ENCODE data around the gene EYA2.

Gene EYA2

GRCh38 chr20:47196091-47197081 is 301.7 kb downstream of the EYA2 start:
- H3K27me3 Mint-ChIP-seq (ENCODE audit: low read depth) = no peaks in the 10 kb centered on the region
- H3K27ac Mint-ChIP-seq = no peak overlapping the region
- no peaks in the 10 kb centered on the region for H3K9me3 Mint-ChIP-seq
- no peaks in the 10 kb centered on the region for H3K4me1 Mint-ChIP-seq
- TF ChIP-seq CTCF (IDR thresholded peaks at IDR 0.05; ENCODE audit: unreplicated experiment in 3 of 3) = peak; percentile 82 to 89 (median 83)
- no peaks in the 10 kb centered on the region for H3K36me3 Mint-ChIP-seq (ENCODE audit: low read depth)
- H3K4me3 Mint-ChIP-seq = no peak overlapping the region

- Mint-ChIP-seq H3K9me3 (no peaks in the 10 kb centered on the region), H3K27ac (no peak overlapping the region), H3K4me1 (no peaks in the 10 kb centered on the region), H3K27me3 (ENCODE audit: low read depth) (no peaks in the 10 kb centered on the region), H3K4me3 (no peak overlapping the region), H3K36me3 (ENCODE audit: low read depth) (no peaks in the 10 kb centered on the region)
- no peak for TF ChIP-seq CTCF (IDR thresholded peaks at IDR 0.05; ENCODE audit: unreplicated experiment in 3 of 3)
These were observed 303.6 kb downstream of the EYA2 start for GRCh38 chr20:47198254-47198671.

- H3K9me3 Mint-ChIP-seq = no peaks in the 10 kb centered on the region
- H3K27ac Mint-ChIP-seq = no peak overlapping the region
- H3K27me3 Mint-ChIP-seq (ENCODE audit: low read depth) = no peaks in the 10 kb centered on the region
- H3K4me1 Mint-ChIP-seq = no peaks in the 10 kb centered on the region
- H3K4me3 Mint-ChIP-seq = no peak overlapping the region
- H3K36me3 Mint-ChIP-seq (ENCODE audit: low read depth) = no peaks in the 10 kb centered on the region
- TF ChIP-seq CTCF (IDR thresholded peaks at IDR 0.05; ENCODE audit: unreplicated experiment in 3 of 3) = no peak
These were observed 304.4 kb downstream of the EYA2 start for GRCh38 chr20:47198996-47199552.

GRCh38 chr20:47201074-47201730 is 306.6 kb downstream of the EYA2 start:
- Mint-ChIP-seq H3K9me3 (no peaks in the 10 kb centered on the region), H3K4me3 (no peak overlapping the region), H3K27me3 (ENCODE audit: low read depth) (no peaks in the 10 kb centered on the region), H3K4me1 (peaks cover 5% of the 10 kb centered on the region), H3K27ac (peak overlapping the region in 1 of 3 experiments; percentile 45), H3K36me3 (ENCODE audit: low read depth) (no peaks in the 10 kb centered on the region)
- TF ChIP-seq CTCF (IDR thresholded peaks at IDR 0.05; ENCODE audit: unreplicated experiment in 3 of 3) = no peak

- Mint-ChIP-seq H3K27ac (no peak overlapping the region), H3K36me3 (ENCODE audit: low read depth) (peaks cover 6% of the 10 kb centered on the region), H3K4me1 (peaks cover 5% of the 10 kb centered on the region), H3K4me3 (no peak overlapping the region), H3K9me3 (no peaks in the 10 kb centered on the region), H3K27me3 (ENCODE audit: low read depth) (no peaks in the 10 kb centered on the region)
- no peak for TF ChIP-seq CTCF (IDR thresholded peaks at IDR 0.05; ENCODE audit: unreplicated experiment in 3 of 3)
These were observed 308.4 kb downstream of the EYA2 start for GRCh38 chr20:47202733-47203667.

Data from nephron (organoid).